ENCODE measurements around the gene APP.
"Not testable (repeated sequence)": the region's sequence is repeated elsewhere in the genome, so short reads cannot be mapped to it uniquely, and the experiment has no call there.

APP gene

GRCh38 chr21:25934771-25935224 lies 235.8 kb downstream of the APP start:
- DNase-seq = no peak

- DNase-seq = no peak
Measured at GRCh38 chr21:25934130-25934529, 236.4 kb downstream of the APP start.

DNA sequence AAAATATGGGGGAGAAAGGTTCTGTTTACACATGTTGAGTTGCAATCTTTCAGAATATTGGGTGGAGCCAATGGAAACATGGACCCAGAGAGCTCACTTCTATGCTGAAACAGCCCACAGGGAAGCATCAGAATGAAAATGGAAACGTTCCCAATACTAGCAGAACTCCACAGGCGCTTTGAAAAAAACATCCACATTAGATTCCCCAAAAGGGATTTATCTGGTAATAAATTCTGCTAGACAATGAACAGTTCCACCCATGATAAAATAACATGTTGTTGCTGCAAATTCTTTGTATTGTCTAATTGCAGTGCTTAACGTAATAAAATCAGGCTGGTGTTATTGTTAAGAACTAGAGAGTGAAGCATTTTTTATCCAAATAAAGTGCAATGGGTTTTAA lies 238.8 kb downstream of the APP start:
- DNase-seq = no peak

- no peak for DNase-seq
Measured at GRCh38 chr21:25929856-25930520, 240.6 kb downstream of the APP start.

- DNase-seq = no peak
Measured at GRCh38 chr21:25927195-25927880, 243.2 kb downstream of the APP start.

- no peak for DNase-seq
Measured at GRCh38 chr21:25925936-25926335, 244.6 kb downstream of the APP start.

GRCh38 chr21:25925064-25925800 lies 245.3 kb downstream of the APP start:
- DNase-seq = no peak

DNA sequence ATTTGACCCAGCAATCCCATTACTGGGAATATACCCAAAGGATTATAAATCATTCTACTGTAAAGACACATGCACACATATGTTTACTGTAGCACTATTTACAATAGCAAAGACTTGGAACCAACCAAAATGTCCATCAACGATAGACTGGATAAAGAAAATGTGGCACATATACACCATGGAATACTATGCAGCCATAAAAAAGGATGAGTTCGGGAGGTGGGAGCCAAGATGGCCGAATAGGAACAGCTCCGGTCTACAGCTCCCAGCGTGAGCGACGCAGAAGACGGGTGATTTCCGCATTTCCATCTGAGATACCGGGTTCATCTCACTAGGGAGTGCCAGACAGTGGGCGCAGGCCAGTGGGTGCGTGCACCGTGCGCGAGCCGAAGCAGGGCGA lies 252.4 kb downstream of the APP start:
- not testable (repeated sequence) for DNase-seq

GRCh38 chr21:25916226-25916625 lies 254.3 kb downstream of the APP start:
- no peak for DNase-seq

DNA sequence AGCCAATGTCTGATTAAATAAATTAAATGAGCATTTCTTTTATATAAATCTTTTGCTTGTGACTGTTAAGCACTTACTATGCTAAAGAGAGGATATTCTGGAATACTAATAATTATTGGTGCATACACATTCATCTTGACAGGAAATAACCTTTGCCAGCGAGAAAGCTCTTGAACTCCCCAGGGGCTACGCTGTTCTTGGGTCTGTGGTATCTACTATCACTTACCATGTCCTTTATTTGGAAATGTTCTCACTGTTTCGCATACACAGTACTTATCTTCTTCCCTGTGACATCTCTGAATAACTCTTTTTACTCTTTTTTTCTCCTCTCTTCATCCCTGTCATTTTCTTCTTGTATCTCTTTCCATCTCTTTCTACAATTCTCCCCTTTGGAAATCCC lies 257.1 kb downstream of the APP start:
- DNase-seq = no peak

DNA sequence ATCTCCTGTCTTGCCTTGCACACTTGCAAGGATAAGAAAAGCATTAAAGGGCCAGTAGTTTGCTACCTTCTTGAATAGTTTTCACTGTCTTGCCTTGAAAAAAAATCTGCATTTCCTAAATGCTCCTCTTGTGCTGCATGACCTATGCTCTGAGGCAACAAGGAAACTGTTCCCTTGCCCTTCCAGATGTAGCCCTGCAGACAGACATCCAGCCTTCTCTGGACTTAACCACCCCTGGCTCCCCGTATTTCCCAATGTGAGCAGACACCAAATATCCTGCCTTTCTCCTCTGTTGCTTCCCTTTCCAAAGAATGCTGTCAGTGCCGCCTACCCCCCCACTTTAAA lies 258.2 kb downstream of the APP start:
- no peak for DNase-seq

- DNase-seq = no peak
Measured at GRCh38 chr21:25911730-25912401, 258.7 kb downstream of the APP start.

DNA sequence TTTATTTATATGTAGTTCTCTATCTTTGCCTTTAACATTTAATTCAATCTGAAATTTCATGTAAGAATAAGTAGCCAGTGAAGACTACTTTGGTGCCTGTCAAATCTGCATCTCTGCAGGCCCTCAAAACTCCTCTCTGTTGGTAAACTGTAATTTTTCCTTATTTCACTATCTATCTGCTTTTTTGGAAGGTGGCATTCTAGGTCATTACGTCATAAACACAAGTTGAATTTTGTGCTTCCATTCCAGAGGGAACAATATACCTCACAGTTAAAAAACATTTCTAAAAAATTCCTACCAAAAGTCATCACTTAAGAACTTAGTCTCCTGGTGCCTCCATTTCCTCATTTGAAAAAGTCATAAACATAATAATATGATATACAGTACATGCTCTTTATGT lies 259.8 kb downstream of the APP start:
- no peak for DNase-seq

GRCh38 chr21:25909341-25909740 lies 261.2 kb downstream of the APP start:
- no peak for DNase-seq

- DNase-seq = no peak
Measured at GRCh38 chr21:25908495-25908894, 262.1 kb downstream of the APP start.

DNA sequence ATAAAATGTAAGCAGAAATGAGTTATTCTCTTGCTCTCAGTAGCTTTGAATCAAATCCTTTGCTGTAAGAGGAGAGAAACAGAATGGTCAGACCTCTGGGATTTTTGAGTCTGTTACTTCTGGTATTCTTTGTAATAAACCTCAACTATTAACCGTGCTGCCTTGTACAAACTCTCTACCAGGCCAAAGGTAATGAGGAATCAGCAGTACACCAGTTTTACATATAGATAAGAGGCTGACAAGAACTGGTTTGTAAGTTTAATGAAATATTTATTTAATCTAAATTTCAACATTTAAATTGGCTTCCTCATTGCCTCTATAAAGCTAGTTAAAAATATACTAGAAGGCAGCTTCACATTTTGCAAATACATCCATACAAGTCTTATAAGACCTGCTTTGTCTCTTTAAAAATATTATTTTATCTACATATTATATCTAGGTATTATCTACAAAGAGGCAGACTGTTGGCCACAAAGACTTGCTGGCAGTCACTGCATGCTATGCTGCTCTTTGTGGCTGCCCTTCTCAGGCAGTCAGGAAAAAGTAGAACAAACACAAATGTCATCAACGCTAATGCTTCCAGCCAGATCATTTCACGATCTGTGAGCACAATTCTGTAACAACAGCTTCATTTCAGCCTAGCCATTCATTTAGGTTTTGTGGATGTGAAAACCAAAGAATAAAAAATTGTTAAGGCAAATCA lies 262.8 kb downstream of the APP start:
- DNase-seq = no peak

GRCh38 chr21:25906587-25906986 lies 264.0 kb downstream of the APP start:
- DNase-seq = no peak

GRCh38 chr21:25905126-25905525 lies 265.4 kb downstream of the APP start:
- DNase-seq = no peak

- DNase-seq = no peak
Measured at GRCh38 chr21:25904044-25904695, 266.4 kb downstream of the APP start.

- DNase-seq = no peak
Measured at GRCh38 chr21:25903607-25904006, 267.0 kb downstream of the APP start.

DNA sequence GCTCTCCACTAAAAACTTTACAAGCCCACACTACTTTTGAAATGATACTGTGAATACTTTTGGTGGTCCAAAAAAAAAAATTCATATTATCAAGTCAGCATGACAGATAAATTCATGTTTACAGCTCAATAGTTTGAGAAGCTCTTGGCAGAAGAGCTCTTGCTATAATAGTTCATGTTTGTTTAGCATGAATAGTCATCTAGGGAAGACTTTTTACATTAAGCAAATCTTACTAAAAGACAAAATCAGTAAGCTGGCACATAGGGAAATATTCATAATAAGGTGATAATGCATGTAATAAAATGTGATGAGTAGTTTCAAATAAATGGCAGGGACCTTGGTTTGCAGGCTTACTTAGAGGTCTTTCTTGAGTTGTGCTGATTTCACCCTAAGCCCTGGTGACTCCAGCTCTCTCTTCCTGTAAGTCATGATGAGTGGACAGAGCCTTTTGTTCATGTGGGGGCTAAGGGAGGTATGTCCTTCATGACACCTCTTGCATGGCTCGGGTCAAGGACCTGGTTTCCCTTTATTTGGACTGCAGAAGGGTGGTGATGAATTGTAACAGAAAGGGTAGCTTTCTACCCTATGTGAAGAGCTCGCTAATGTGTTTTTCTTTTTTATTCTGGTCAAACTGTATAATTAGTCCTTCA lies 269.1 kb downstream of the APP start:
- no peak for DNase-seq

GRCh38 chr21:25898671-25899070 lies 271.9 kb downstream of the APP start:
- DNase-seq = no peak

Data from NCI-H1105 (cell line).